DOHH2 (cell line): Measurements from ENCODE around the gene P3H4.
A peak's percentile ranks its signal among the peaks of the same experiment; 100 is the strongest.

ENCODE experiments used
- H3F3A ChIP-seq: fragments of 200-600 bp; sonication (generic), shearing (Covaris generic); 2 replicates; pipeline ENCODE4 v1.6.0; 2016; ENCODE audit warnings: antibody characterized with exemption, mild to moderate bottlenecking; ENCODE audit not compliant: control insufficient read depth, insufficient read depth
- H3K27ac ChIP-seq: fragments of 200-600 bp; sonication (generic); 2 replicates; pipeline ENCODE4 v1.5.1; 2014; ENCODE audit warnings: low read depth, mild to moderate bottlenecking, low read length, moderate library complexity
- H3K27me3 ChIP-seq: fragments of 200-600 bp; sonication (generic); 2 replicates; pipeline ENCODE4 v1.6.1; 2014; ENCODE audit warnings: mild to moderate bottlenecking, low read length, mixed read lengths; ENCODE audit not compliant: control insufficient read depth
- H3K36me3 ChIP-seq: fragments of 200-600 bp; sonication (generic); 2 replicates; pipeline ENCODE4 v1.6.1; 2014; ENCODE audit warnings: mild to moderate bottlenecking, low read length, moderate library complexity, mixed read lengths; ENCODE audit not compliant: control insufficient read depth
- H3K4me1 ChIP-seq: fragments of 200-600 bp; sonication (generic); 2 replicates; pipeline ENCODE4 v1.6.1; 2014; ENCODE audit warnings: mild to moderate bottlenecking, low read length, mixed read lengths; ENCODE audit not compliant: control insufficient read depth
- H3K4me2 ChIP-seq: fragments of 200-600 bp; sonication (generic); 2 replicates; pipeline ENCODE4 v1.6.0; 2014; ENCODE audit warnings: mild to moderate bottlenecking, low read length, moderate library complexity
- H3K4me3 ChIP-seq: fragments of 200-600 bp; sonication (generic); 2 replicates; pipeline ENCODE4 v1.5.1; 2014; ENCODE audit warnings: mild to moderate bottlenecking, low read length, mixed read lengths
- H3K79me2 ChIP-seq: fragments of 200-600 bp; sonication (generic); 2 replicates; pipeline ENCODE4 v1.6.1; 2014; ENCODE audit warnings: mild to moderate bottlenecking, low read length, mixed read lengths; ENCODE audit not compliant: control insufficient read depth
- H3K9me2 ChIP-seq: fragments of 200-600 bp; sonication (generic); replicated peaks from 2 replicates; pipeline ENCODE4 v1.6.1; 2014; ENCODE audit warnings: mild to moderate bottlenecking, low read length, mixed read lengths; ENCODE audit not compliant: control insufficient read depth
- H3K9me3 ChIP-seq: fragments of 200-600 bp; sonication (generic); 2 replicates; pipeline ENCODE4 v1.6.1; 2014; ENCODE audit warnings: antibody characterized with exemption, low read length, mixed read lengths; ENCODE audit not compliant: control insufficient read depth, insufficient read depth
- H4K20me1 ChIP-seq: fragments of 200-600 bp; sonication (generic); 2 replicates; pipeline ENCODE4 v1.6.0; 2014; ENCODE audit warnings: low read depth, mild to moderate bottlenecking, antibody characterized with exemption, low read length, moderate library complexity; ENCODE audit not compliant: control insufficient read depth, insufficient read depth
- EZH2phosphoT487 ChIP-seq: fragments of 200-600 bp; sonication (generic); IDR thresholded peaks from 2 replicates; pipeline ENCODE4 v1.6.1; 2017; ENCODE audit warnings: borderline replicate concordance, mild to moderate bottlenecking, antibody characterized with exemption, low read length, moderate library complexity, mixed read lengths
- TF ChIP-seq, protein P1 (sequence below): fragments of 200-600 bp; sonication (generic); IDR thresholded peaks from one replicate; pipeline ENCODE4 v1.5.1; 2014; ENCODE audit warnings: antibody characterized with exemption, mild to moderate bottlenecking, low read depth, low read length; ENCODE audit not compliant: poor library complexity, severe bottlenecking

P3H4 gene

DNA sequence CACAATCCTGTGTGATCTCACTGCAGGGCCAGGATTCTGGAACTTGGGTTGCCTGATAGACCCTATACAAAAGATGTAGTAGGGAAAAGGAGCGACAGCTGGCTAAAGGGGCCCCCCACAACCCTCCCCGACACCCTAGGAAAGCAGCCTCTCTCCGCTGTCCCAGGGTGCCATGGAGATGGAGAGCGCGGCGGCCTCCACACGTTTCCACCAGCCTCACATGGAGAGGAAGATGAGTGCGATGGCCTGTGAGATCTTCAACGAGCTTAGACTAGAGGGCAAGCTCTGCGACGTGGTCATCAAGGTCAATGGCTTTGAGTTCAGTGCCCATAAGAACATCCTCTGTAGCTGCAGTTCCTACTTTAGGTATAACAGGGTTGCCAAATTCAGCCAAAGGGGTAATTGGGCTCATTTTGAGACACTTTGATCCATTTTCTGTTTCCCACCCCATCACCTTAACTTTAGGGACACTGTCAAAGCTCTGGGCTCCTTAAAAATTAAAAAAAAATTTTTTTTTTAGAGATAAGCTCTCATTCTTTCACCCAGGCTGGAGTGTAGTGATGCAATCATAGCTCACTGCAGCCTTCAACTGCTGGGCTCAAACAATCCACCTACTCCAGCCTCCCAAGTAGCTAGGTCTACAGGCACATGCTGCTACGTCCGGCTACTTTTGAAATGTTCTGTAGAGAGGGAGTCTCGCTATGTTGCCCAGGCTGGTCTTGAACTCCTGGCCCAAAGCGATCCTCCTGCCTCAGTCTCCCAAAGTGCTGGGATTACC lies 26.2 kb upstream of the P3H4 start, which contains the start of gene KLHL10:
Gene KLHL10, plus strand, starts transcription at position 65 of the 778 bp plus-strand sequence. Its CDS starts 108 bp downstream, at position 173.
- H3K4me3 ChIP-seq = peak within 1 kb of the TSS; percentile 96

DNA sequence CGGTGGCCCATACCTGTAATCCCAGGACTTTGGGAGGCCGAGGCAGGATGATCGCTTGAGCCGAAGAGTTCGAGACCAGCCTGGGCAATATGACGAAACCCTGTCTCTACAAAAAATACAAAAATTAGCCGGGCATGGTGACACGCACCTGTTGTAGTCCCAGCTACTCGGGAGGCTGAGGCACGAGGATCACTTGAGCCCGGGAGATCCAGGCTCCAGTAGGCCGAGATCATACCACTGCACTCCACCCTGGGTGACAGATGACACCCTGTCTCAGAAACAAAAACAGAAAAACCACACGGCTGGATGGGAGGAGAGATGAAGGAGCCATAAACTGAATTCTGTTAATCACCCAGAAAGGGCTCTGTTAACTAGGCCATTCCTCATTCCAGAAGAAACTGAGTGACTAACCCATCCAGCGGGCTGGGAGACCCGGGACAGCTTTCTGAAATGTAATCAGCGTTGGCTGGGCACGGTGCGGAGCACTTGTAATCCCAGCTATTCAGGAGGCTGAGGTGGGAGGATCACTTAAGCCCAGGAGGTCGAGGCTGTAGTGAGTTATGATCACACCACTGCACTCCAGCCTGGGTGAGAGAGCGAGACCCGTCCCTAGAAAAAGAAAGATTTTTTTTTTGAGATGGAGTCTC lies 24.9 kb upstream of the P3H4 start:
- no peak overlapping the region for H3K27ac ChIP-seq
- H3K4me3 ChIP-seq = peak overlapping the region; percentile 96
- peaks cover 22% of the 10 kb centered on the region for H3K36me3 ChIP-seq
- TF ChIP-seq, protein P1, sequence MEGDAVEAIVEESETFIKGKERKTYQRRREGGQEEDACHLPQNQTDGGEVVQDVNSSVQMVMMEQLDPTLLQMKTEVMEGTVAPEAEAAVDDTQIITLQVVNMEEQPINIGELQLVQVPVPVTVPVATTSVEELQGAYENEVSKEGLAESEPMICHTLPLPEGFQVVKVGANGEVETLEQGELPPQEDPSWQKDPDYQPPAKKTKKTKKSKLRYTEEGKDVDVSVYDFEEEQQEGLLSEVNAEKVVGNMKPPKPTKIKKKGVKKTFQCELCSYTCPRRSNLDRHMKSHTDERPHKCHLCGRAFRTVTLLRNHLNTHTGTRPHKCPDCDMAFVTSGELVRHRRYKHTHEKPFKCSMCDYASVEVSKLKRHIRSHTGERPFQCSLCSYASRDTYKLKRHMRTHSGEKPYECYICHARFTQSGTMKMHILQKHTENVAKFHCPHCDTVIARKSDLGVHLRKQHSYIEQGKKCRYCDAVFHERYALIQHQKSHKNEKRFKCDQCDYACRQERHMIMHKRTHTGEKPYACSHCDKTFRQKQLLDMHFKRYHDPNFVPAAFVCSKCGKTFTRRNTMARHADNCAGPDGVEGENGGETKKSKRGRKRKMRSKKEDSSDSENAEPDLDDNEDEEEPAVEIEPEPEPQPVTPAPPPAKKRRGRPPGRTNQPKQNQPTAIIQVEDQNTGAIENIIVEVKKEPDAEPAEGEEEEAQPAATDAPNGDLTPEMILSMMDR = no peak
- TF ChIP-seq EZH2phosphoT487 = no peak
- no peaks in the 10 kb centered on the region for H3F3A ChIP-seq
- H3K27me3 ChIP-seq = no peaks in the 10 kb centered on the region
- no peaks in the 10 kb centered on the region for H4K20me1 ChIP-seq
- H3K4me2 ChIP-seq = peak overlapping the region; percentile 87
- no peaks in the 10 kb centered on the region for H3K9me3 ChIP-seq
- no peaks in the 10 kb centered on the region for H3K9me2 ChIP-seq
- H3K4me1 ChIP-seq = peaks cover 17% of the 10 kb centered on the region
- H3K79me2 ChIP-seq = peaks cover 15% of the 10 kb centered on the region

More for the DNA sequence above, 26.2 kb upstream of the P3H4 start, which contains the start of gene KLHL10:
- Histone ChIP-seq H4K20me1 (no peaks in the 10 kb centered on the region), H3K36me3 (peaks cover 14% of the 10 kb centered on the region), H3K27ac (no peak within 1 kb of the TSS), H3K27me3 (no peaks in the 10 kb centered on the region), H3K79me2 (peaks cover 15% of the 10 kb centered on the region), H3K9me2 (no peaks in the 10 kb centered on the region), H3K4me1 (peaks cover 17% of the 10 kb centered on the region), H3F3A (no peaks in the 10 kb centered on the region), H3K9me3 (no peaks in the 10 kb centered on the region), H3K4me2 (peak within 1 kb of the TSS; percentile 87)
- no peak for TF ChIP-seq EZH2phosphoT487
- TF ChIP-seq, protein P1 = no peak

DNA sequence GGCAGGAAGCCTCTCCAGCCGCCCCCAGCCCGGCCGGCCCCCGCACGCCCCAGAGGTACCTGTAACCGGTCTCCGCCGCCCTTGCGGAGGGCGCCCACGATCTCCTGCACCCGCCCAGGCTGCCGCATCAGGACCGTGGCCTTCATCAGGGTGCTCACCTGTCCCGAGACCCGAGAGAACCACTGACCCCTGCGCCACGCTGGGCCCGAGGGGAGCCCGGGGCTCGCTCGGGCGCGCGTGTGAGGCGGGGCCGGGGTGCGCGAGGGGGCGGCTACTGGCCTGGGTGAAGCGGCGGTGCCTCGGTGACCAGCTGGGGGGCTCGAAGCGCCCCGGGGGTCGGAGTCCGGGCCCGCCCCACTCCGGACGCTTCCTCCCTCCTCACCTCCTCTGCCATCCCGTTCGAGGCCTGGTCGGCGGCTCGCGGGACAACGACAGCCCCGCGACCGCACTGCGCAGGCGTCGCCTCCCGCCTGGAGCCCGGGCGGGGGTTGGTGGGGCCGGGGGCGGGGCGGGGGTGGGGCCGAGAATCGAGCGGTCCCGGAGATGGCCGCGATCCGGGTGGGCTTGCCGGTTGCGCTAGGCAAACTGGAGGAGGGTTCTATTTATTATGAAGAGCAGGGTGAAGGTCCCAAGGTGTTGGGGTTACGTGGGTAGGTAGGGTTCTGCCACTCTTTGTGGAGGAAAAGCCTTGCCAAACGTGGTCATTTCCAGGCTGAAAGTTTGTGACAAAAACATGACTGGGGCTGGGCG lies 24.2 kb upstream of the P3H4 start, which contains the start of gene NT5C3B:
Gene NT5C3B, minus strand, starts transcription at position 433 of the 750 bp plus-strand sequence. Its CDS starts 39 bp downstream, at position 394.
- H3K4me3 ChIP-seq = peak within 1 kb of the TSS; percentile 96
- no peaks in the 10 kb centered on the region for H3K9me2 ChIP-seq
- peak within 1 kb of the TSS; percentile 87 for H3K4me2 ChIP-seq
- peaks cover 27% of the 10 kb centered on the region for H3K36me3 ChIP-seq
- no peaks in the 10 kb centered on the region for H3K27me3 ChIP-seq
- H3K79me2 ChIP-seq = peaks cover 15% of the 10 kb centered on the region
- H4K20me1 ChIP-seq = no peaks in the 10 kb centered on the region
- H3F3A ChIP-seq = no peaks in the 10 kb centered on the region
- no peak within 1 kb of the TSS for H3K27ac ChIP-seq
- peaks cover 17% of the 10 kb centered on the region for H3K4me1 ChIP-seq
- H3K9me3 ChIP-seq = no peaks in the 10 kb centered on the region
- TF ChIP-seq, protein P1 = no peak
- no peak for TF ChIP-seq EZH2phosphoT487
